ENCODE results near the gene MLH3.

MLH3 gene

DNA sequence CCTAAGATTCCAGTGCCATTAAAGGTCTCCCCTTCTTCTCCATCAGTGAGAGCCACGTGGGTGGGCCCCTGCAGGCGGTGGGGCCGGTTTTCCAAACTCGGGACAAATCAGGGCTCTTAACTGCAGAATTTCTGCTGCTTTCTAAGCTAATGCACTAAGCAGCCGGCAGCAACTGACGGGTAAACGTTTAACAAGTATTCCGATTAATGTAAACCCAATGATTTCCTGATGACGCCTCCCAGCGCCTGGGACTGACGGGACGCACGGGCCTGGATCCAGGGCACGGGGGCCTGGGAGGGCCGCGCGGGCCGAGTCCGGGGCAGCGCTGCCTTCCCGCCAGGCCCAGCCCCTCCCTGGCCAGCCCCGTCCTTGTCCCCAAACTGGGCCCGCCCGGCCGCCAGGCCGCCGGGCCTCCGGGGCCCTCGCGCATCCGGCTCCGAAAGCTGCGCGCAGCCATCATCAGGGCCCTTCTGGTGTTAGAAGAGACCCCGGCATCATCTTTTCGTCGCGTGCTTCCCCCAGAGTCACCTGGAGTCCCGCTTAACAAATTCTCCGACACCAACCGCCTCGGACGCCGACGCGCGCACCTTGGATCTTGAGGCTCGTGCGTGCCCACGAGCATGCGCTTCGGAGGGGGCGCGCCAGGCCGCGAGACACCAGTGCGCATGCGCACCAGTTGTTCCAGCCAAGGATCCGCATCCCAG is at the start of gene MLH3:
TSS of gene MLH3 (minus strand) at position 616 of the 704 bp plus-strand sequence. CDS start 1,812 bp downstream, outside the sequence.
- TF ChIP-seq CTCF (IDR thresholded peaks at IDR 0.05; ENCODE audit: borderline replicate concordance, control extremely low read depth, extremely low read depth, insufficient read depth, missing control alignments) = no peak
- in situ Hi-C loops (cut with MboI; ENCODE audit: low sequenced_read_pairs, unreplicated experiment) = no loop called here
- DNase-seq (ENCODE audit: low spot score) = peak; percentile 91

DNA sequence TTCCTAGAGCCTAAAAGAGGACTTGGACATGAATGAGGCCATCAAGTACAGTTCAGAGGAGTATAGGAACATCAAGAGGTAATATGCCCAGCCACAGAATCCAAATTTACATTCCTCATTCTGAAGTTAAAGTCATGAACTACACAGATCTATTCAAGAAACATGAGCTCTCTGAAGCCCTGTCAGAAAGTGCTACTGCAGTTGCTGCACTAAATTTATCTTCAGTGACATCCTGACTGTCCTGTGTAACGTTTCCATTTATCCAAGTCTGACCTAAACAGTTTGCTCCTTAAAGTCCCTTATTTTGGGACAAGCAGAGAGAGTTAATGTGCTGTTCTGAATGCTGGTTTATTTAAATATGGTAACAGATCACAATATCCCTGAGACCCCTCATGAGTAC is 47.4 kb upstream of the MLH3 start:
- in situ Hi-C loops (cut with MboI; ENCODE audit: low sequenced_read_pairs, unreplicated experiment) = loop anchor here (10.0 kb wide), 1 partner anchor 244 kb away; no protein-coding TSS in a partner anchor
- TF ChIP-seq CTCF (IDR thresholded peaks at IDR 0.05; ENCODE audit: borderline replicate concordance, control extremely low read depth, extremely low read depth, insufficient read depth, missing control alignments) = no peak
- DNase-seq (ENCODE audit: low spot score) = no peak

DNA sequence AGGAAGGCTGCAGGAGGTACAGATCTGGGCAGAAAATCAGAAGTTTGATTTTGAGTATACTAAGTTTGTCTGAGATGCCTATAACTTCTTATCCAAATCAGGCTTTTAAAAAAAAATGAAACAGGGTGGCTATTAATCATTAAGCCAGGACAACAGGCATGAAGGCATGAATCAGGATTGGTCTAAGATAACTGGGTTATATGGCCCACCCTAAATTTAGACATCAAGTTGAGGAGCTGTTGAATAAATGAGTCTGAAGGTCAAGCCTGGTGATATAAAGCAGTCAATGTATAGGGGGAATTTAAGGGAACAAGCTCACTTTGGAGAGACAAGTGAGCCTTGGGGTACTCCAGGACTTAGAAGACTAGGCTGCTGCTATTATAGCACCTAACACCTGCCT is 46.9 kb upstream of the MLH3 start:
- no peak for DNase-seq (ENCODE audit: low spot score)
- no peak for TF ChIP-seq CTCF (IDR thresholded peaks at IDR 0.05; ENCODE audit: borderline replicate concordance, control extremely low read depth, extremely low read depth, insufficient read depth, missing control alignments)
- in situ Hi-C loops (cut with MboI; ENCODE audit: low sequenced_read_pairs, unreplicated experiment) = loop anchor here (10.0 kb wide), 1 partner anchor 243 kb away; no protein-coding TSS in a partner anchor

DNA sequence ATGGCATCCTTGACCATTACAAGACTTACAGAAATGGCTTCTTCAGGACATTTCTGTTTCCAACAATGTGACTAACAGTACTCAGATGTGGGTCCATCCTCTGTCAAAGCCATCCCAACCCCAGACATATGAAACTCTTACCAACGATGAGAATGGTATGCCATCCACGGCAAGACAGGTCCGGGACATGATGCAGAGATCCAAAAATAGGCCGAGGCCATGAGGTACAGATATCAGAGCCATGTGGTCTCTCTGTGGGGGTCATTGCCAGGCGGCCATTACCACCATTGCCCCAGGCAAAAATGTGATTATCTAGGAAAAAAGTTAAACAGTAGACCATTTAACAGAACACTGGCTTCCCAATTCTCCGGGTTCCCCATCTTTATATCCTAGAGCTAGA is 45.7 kb upstream of the MLH3 start:
- no peak for DNase-seq (ENCODE audit: low spot score)
- in situ Hi-C loops (cut with MboI; ENCODE audit: low sequenced_read_pairs, unreplicated experiment) = loop anchor here (10.0 kb wide), 1 partner anchor 242 kb away; no protein-coding TSS in a partner anchor
- TF ChIP-seq CTCF (IDR thresholded peaks at IDR 0.05; ENCODE audit: borderline replicate concordance, control extremely low read depth, extremely low read depth, insufficient read depth, missing control alignments) = no peak

DNA sequence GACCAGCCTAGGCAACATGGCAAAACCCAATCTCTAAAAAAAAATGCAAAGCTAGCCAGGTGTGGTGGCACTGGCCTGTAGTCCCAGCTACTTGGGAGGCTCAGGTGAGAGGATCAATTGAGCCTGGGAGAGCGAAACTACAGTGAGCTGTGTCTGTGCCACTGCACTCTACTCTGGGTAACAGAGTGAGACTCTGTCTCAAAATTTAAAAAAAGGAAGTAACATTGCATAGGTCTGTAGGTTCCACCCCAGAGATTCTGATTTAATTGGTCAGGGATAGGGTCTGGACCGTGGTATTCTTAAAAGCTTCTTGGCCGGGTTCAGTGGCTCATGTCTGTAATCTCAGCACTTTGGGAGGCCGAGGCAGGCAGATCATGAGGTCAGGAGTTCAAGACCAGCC is 44.4 kb upstream of the MLH3 start:
- in situ Hi-C loops (cut with MboI; ENCODE audit: low sequenced_read_pairs, unreplicated experiment) = loop anchor here (10.0 kb wide), 1 partner anchor 241 kb away; no protein-coding TSS in a partner anchor
- TF ChIP-seq CTCF (IDR thresholded peaks at IDR 0.05; ENCODE audit: borderline replicate concordance, control extremely low read depth, extremely low read depth, insufficient read depth, missing control alignments) = no peak
- no peak for DNase-seq (ENCODE audit: low spot score)

DNA sequence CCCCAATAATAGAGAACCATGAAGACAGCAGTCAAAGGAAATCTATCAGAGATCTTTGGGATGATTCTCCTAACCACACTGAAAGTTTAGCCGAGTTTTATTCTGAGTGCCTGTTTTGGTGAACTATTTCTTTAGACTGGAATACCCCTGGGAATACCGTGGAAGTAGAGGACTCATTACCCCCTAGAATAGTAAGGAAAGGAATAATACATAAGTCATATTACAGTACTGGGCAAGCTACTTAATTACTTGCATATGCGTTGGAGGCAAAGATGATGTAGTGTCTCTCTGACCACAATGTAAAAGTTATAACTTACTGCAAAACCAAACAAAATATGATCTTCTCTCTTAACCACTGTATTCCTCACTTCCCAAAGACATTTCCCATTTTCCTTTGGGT is 43.6 kb upstream of the MLH3 start:
- no peak for DNase-seq (ENCODE audit: low spot score)
- no peak for TF ChIP-seq CTCF (IDR thresholded peaks at IDR 0.05; ENCODE audit: borderline replicate concordance, control extremely low read depth, extremely low read depth, insufficient read depth, missing control alignments)
- in situ Hi-C loops (cut with MboI; ENCODE audit: low sequenced_read_pairs, unreplicated experiment) = loop anchor here (10.0 kb wide), 1 partner anchor 240 kb away; no protein-coding TSS in a partner anchor
